Osteocyte (in vitro differentiated cells): ENCODE measurements around the gene RILPL1. TPM values are rescaled to one million over a fixed set of nuclear protein-coding genes. Genes with fewer than 3 reads are reported as not detected.
"Not testable (repeated sequence)": the region's sequence is repeated elsewhere in the genome, so short reads cannot be mapped to it uniquely, and the experiment has no call there.

Experiments used
- DNase-seq: peaks from one replicate; pipeline ENCODE4 v3.0.0; 2021; ENCODE audit warnings: mixed read lengths; ENCODE audit not compliant: unreplicated experiment; ENCODE audit errors: extremely low spot score
- H3K27ac Mint-ChIP-seq: one replicate; pipeline ENCODE4 v1.8.0; 2021; ENCODE audit warnings: mild to moderate bottlenecking, mixed read lengths; ENCODE audit not compliant: unreplicated experiment
- H3K27me3 Mint-ChIP-seq: one replicate; pipeline ENCODE4 v1.8.0; 2021; ENCODE audit warnings: mixed read lengths; ENCODE audit not compliant: unreplicated experiment
- H3K36me3 Mint-ChIP-seq: one replicate; pipeline ENCODE4 v1.8.0; 2021; ENCODE audit warnings: mixed read lengths; ENCODE audit not compliant: unreplicated experiment
- H3K4me1 Mint-ChIP-seq: one replicate; pipeline ENCODE4 v1.8.0; 2021; ENCODE audit warnings: mixed read lengths; ENCODE audit not compliant: unreplicated experiment
- H3K4me3 Mint-ChIP-seq: one replicate; pipeline ENCODE4 v1.8.0; 2021; ENCODE audit warnings: mild to moderate bottlenecking, moderate library complexity, mixed read lengths; ENCODE audit not compliant: unreplicated experiment
- H3K9me3 Mint-ChIP-seq: one replicate; pipeline ENCODE4 v1.8.0; 2021; ENCODE audit warnings: mixed read lengths; ENCODE audit not compliant: unreplicated experiment
- total RNA-seq: library from RNA; stranded (reverse); gene quantifications from 2 replicates; pipeline ENCODE4 v1.2.1, GENCODE V29; 2021
- TF ChIP-seq, protein P1 (sequence below): fragments of 200-600 bp; sonication (generic); IDR thresholded peaks from 2 replicates; pipeline ENCODE4 v1.5.0; 2021; ENCODE audit warnings: antibody characterized with exemption, mild to moderate bottlenecking, moderate library complexity

Gene RILPL1
- total RNA-seq, 1 donor from 2014 or later, result 35.1 TPM

DNA sequence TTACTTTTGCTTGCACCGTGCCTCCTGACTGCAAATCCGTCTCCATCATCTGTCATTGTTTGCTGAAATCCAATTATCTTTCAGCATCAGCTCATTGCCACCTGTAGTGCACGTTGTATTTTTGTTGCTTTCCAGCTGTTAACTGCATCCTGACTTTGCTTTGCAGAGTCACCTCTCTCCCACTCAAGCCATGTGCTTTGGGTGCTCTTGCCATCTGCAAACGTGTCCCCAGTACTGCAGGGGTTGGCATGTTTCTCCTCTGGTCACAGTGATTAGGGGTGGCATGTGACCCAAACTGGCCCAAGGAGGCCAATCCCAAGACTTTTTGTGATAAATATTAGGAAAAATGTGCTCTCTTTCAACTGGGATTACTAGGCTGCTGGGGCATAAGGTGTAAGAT lies 40.4 kb upstream of the RILPL1 start:
- no peaks in the 10 kb centered on the region for H3K27me3 Mint-ChIP-seq
- TF ChIP-seq, protein P1, sequence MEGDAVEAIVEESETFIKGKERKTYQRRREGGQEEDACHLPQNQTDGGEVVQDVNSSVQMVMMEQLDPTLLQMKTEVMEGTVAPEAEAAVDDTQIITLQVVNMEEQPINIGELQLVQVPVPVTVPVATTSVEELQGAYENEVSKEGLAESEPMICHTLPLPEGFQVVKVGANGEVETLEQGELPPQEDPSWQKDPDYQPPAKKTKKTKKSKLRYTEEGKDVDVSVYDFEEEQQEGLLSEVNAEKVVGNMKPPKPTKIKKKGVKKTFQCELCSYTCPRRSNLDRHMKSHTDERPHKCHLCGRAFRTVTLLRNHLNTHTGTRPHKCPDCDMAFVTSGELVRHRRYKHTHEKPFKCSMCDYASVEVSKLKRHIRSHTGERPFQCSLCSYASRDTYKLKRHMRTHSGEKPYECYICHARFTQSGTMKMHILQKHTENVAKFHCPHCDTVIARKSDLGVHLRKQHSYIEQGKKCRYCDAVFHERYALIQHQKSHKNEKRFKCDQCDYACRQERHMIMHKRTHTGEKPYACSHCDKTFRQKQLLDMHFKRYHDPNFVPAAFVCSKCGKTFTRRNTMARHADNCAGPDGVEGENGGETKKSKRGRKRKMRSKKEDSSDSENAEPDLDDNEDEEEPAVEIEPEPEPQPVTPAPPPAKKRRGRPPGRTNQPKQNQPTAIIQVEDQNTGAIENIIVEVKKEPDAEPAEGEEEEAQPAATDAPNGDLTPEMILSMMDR, result no peak
- no peaks in the 10 kb centered on the region for H3K9me3 Mint-ChIP-seq
- H3K27ac Mint-ChIP-seq, result no peak overlapping the region
- no peak for DNase-seq
- H3K4me1 Mint-ChIP-seq, result peaks cover 9% of the 10 kb centered on the region
- H3K4me3 Mint-ChIP-seq, result no peak overlapping the region
- H3K36me3 Mint-ChIP-seq, result peaks cover 6% of the 10 kb centered on the region

DNA sequence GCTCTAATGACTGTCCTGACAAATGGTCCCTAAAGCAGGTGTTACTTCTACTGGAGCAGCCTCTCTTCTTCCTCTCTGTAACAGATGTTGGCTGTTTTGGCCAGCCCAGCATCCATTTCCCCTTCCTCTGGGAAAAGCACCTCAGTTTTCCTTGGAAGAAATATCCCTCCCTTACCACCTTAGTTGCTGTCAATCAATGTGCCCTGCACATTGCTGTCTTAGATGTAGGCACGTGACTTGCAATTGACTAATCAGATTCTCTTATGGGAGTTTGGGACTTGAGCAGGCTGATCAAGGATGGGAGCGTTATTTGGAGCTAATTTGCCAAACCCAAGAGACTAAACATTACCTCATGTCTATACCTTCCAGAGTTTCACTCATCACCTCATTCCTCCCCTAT lies 38.9 kb upstream of the RILPL1 start:
- H3K27ac Mint-ChIP-seq, result no peak overlapping the region
- no peak overlapping the region for H3K4me3 Mint-ChIP-seq
- peaks cover 9% of the 10 kb centered on the region for H3K4me1 Mint-ChIP-seq
- no peaks in the 10 kb centered on the region for H3K27me3 Mint-ChIP-seq
- H3K36me3 Mint-ChIP-seq, result peaks cover 4% of the 10 kb centered on the region
- no peak for DNase-seq
- no peaks in the 10 kb centered on the region for H3K9me3 Mint-ChIP-seq
- TF ChIP-seq, protein P1, result no peak

DNA sequence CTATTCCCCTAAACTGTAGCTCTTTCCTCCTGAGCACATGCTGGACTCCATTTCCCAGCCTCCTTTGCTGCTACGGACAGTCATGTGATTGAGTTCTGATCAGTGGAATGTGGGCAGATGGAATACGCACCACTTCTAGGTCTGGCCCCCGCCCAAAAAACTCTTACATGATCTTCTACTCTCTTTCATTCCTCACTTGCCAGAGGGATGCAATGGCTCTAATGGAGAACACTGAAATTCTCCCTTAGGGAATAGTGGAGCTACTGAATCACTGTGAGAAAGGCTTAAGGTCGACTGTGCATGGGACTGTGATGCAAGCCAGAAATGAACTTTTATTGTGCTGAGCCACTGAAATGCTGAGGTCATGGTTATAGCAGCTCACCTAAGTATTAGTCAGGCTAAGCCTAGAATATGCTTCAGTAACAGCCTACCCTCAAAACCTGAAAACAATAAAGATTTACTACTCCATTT lies 37.9 kb upstream of the RILPL1 start:
- Mint-ChIP-seq H3K4me1 (peaks cover 9% of the 10 kb centered on the region), H3K9me3 (no peaks in the 10 kb centered on the region), H3K4me3 (no peak overlapping the region), H3K36me3 (no peaks in the 10 kb centered on the region), H3K27me3 (no peaks in the 10 kb centered on the region), H3K27ac (peak overlapping the region; percentile 12)
- TF ChIP-seq, protein P1, result no peak
- no peak for DNase-seq

DNA sequence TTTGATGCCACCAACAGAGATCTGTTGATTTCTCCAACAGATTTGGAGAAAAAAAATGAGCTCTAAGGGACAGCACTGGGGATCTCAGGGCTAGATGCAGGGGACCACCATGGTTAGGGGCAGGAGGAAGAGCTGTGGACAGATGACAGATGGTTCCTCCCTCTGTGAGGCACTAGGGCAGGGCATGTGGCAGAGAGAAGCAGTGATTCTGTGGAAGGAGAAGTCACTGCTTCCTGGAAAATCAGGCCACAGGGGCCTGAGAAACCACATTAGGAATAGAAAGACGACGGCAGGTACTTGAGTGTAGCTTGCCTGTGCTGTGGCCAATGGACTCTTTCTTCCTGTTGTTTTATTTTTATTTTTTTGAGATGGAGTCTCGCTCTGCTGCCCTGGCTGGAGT lies 25.9 kb upstream of the RILPL1 start:
- Mint-ChIP-seq H3K27ac (no peak overlapping the region), H3K4me3 (no peak overlapping the region), H3K9me3 (no peaks in the 10 kb centered on the region)

DNA sequence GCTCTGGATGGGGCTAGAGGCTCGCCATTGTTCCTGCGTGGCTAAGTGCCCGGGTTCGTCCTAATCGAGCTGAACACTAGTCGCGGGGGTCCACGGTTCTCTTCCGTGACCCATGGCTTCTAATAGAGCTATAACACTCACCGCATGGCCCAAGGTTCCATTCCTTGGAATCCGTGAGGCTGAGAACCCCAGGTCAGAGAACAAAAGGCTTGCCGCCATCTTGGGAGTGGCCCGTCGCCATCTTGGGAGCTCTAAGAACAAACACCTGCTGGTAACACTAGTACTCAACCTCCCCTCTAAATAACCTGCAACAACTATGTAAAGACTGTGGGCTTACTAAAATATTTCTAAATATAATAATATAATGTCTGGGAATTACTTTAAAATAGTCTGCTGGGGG lies 25.0 kb upstream of the RILPL1 start:
- H3K4me3 Mint-ChIP-seq, H3K9me3 Mint-ChIP-seq, DNase-seq, H3K27me3 Mint-ChIP-seq, H3K36me3 Mint-ChIP-seq, H3K27ac Mint-ChIP-seq, H3K4me1 Mint-ChIP-seq: not testable (repeated sequence)

More for the DNA sequence above, 25.9 kb upstream of the RILPL1 start:
- H3K27me3 Mint-ChIP-seq, result peaks cover 4% of the 10 kb centered on the region
- H3K4me1 Mint-ChIP-seq, result no peaks in the 10 kb centered on the region
- no peak for DNase-seq
- H3K36me3 Mint-ChIP-seq, result no peaks in the 10 kb centered on the region
- TF ChIP-seq, protein P1, result no peak

DNA sequence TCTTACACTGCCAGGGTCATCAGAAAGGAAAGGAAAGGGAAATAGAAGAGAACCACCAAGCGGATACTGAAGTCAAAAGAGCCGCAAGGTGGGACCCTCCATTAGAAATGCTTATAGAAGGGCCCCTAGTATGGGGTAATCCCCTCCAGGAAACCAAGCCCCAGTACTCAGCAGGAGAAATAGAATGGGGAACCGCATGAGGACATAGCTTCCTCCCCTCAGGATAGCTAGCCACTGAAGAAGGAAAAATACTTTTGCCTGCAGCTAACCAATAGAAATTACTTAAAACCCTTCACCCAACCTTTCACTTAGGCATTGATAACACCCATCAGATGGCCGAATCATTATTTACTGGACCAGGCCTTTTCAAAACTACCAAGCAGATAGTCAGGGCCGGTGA lies 21.3 kb upstream of the RILPL1 start:
- not testable (repeated sequence) for H3K4me3 Mint-ChIP-seq, H3K36me3 Mint-ChIP-seq, H3K4me1 Mint-ChIP-seq, H3K27ac Mint-ChIP-seq, H3K27me3 Mint-ChIP-seq, DNase-seq, H3K9me3 Mint-ChIP-seq

DNA sequence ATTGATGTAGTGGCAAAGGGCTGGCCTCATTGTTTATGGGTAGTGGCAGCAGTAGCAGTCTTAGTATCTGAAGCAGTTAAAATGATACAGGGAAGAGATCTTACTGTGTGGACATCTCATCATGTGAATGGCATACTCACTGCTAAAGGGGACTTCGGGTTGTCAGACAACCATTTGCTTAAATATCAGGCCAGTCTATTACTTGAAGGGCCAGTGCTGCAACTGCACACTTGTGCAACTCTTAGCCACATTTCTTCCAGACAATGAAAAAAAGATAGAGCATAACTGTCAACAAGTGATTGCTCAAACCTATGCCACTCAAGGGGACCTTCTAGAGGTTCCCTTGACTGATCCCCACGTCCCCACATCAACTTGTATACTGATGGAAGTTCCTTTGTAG lies 20.6 kb upstream of the RILPL1 start:
- H3K4me3 Mint-ChIP-seq, H3K4me1 Mint-ChIP-seq, H3K27ac Mint-ChIP-seq, H3K9me3 Mint-ChIP-seq, H3K27me3 Mint-ChIP-seq, DNase-seq, H3K36me3 Mint-ChIP-seq: not testable (repeated sequence)
